HEK293 (cell line): ENCODE measurements around the gene CDK12.

Source experiments
- KLF10 ChIP-seq: fragments of 450-650 bp; IDR thresholded peaks from 2 replicates; pipeline ENCODE4 v1.5.1; 2018; ENCODE audit warnings: missing biosample characterization, mild to moderate bottlenecking, missing genetic modification characterization
- KLF9 ChIP-seq: fragments of 450-650 bp; formaldehyde crosslinking; IDR thresholded peaks from 2 replicates; pipeline ENCODE4 v1.5.1; 2016; ENCODE audit warnings: missing biosample characterization, missing genetic modification characterization, low read depth
- OSR2 ChIP-seq: fragments of 450-650 bp; formaldehyde crosslinking; IDR thresholded peaks from 2 replicates; pipeline ENCODE4 v1.5.1; 2016; ENCODE audit warnings: missing biosample characterization, missing genetic modification characterization
- PRDM4 ChIP-seq: fragments of 450-650 bp; formaldehyde crosslinking; IDR thresholded peaks from 2 replicates; pipeline ENCODE4 v1.5.1; 2017; ENCODE audit warnings: missing biosample characterization, missing genetic modification characterization
- PRDM6 ChIP-seq: fragments of 450-650 bp; formaldehyde crosslinking; IDR thresholded peaks from 2 replicates; pipeline ENCODE4 v1.5.1; 2017; ENCODE audit warnings: missing biosample characterization, missing genetic modification characterization
- SETDB1 ChIP-seq: IDR thresholded peaks from one replicate; pipeline ENCODE4 v1.6.1; 2017; ENCODE audit warnings: mild to moderate bottlenecking, low read length, moderate library complexity, mixed read lengths; ENCODE audit not compliant: insufficient read length
- YY2 ChIP-seq: fragments of 450-650 bp; formaldehyde crosslinking; IDR thresholded peaks from 2 replicates; pipeline ENCODE4 v1.5.1; 2016; ENCODE audit warnings: missing biosample characterization, missing genetic modification characterization
- ZBTB17 ChIP-seq: fragments of 450-650 bp; formaldehyde crosslinking; IDR thresholded peaks from 2 replicates; pipeline ENCODE4 v1.5.1; 2016; ENCODE audit warnings: missing biosample characterization, missing genetic modification characterization
- ZBTB20 ChIP-seq: fragments of 450-650 bp; formaldehyde crosslinking; IDR thresholded peaks from 2 replicates; pipeline ENCODE4 v1.5.1; 2016; ENCODE audit warnings: missing biosample characterization, missing genetic modification characterization
- ZBTB21 ChIP-seq: fragments of 450-650 bp; formaldehyde crosslinking; IDR thresholded peaks from 2 replicates; pipeline ENCODE4 v1.5.1; 2017; ENCODE audit warnings: missing biosample characterization, missing genetic modification characterization
- ZBTB48 ChIP-seq: fragments of 450-650 bp; formaldehyde crosslinking; IDR thresholded peaks from 2 replicates; pipeline ENCODE4 v1.5.1; 2016; ENCODE audit warnings: missing biosample characterization, missing genetic modification characterization
- ZNF169 ChIP-seq: fragments of 450-650 bp; formaldehyde crosslinking; IDR thresholded peaks from 2 replicates; pipeline ENCODE4 v1.5.1; 2016; ENCODE audit warnings: missing biosample characterization, missing genetic modification characterization
- ZNF335 ChIP-seq: fragments of 450-650 bp; formaldehyde crosslinking; conservative IDR thresholded peaks from 2 replicates; pipeline ENCODE4 v1.5.1; 2016; ENCODE audit warnings: missing biosample characterization, missing genetic modification characterization
- ZNF341 ChIP-seq: fragments of 450-650 bp; formaldehyde crosslinking; IDR thresholded peaks from 2 replicates; pipeline ENCODE4; 2016; ENCODE audit warnings: low read depth, missing biosample characterization, missing genetic modification characterization
- ZNF354C ChIP-seq: fragments of 450-650 bp; formaldehyde crosslinking; IDR thresholded peaks from 2 replicates; pipeline ENCODE4 v1.5.1; 2016; ENCODE audit warnings: missing biosample characterization, missing genetic modification characterization, low read depth, borderline replicate concordance
- ZNF362 ChIP-seq: fragments of 450-650 bp; formaldehyde crosslinking; IDR thresholded peaks from 2 replicates; pipeline ENCODE4 v1.5.1; 2016; ENCODE audit warnings: missing biosample characterization, missing genetic modification characterization
- ZNF366 ChIP-seq: fragments of 450-650 bp; formaldehyde crosslinking; conservative IDR thresholded peaks from 2 replicates; pipeline ENCODE4 v1.5.1; 2016; ENCODE audit warnings: missing biosample characterization, missing genetic modification characterization
- ZNF449 ChIP-seq: fragments of 450-650 bp; formaldehyde crosslinking; IDR thresholded peaks from 2 replicates; pipeline ENCODE4 v1.5.1; 2017; ENCODE audit warnings: missing biosample characterization, mild to moderate bottlenecking, missing genetic modification characterization, moderate library complexity
- ZNF544 ChIP-seq: fragments of 450-650 bp; formaldehyde crosslinking; IDR thresholded peaks from 2 replicates; pipeline ENCODE4 v1.5.0; 2017; ENCODE audit warnings: missing biosample characterization, missing genetic modification characterization
- ZNF585B ChIP-seq: fragments of 450-650 bp; formaldehyde crosslinking; IDR thresholded peaks from 2 replicates; pipeline ENCODE4 v1.5.1; 2016; ENCODE audit warnings: missing biosample characterization, missing genetic modification characterization
- ZNF600 ChIP-seq: fragments of 450-650 bp; formaldehyde crosslinking; IDR thresholded peaks from 2 replicates; pipeline ENCODE4 v1.5.1; 2016; ENCODE audit warnings: missing biosample characterization, missing genetic modification characterization
- ZNF610 ChIP-seq: fragments of 450-650 bp; formaldehyde crosslinking; IDR thresholded peaks from 2 replicates; pipeline ENCODE4 v1.5.1; 2016; ENCODE audit warnings: missing biosample characterization, missing genetic modification characterization, borderline replicate concordance
- ZNF785 ChIP-seq: fragments of 450-650 bp; formaldehyde crosslinking; IDR thresholded peaks from 2 replicates; pipeline ENCODE4 v1.5.1; 2016; ENCODE audit warnings: missing biosample characterization, missing genetic modification characterization
- ZNF837 ChIP-seq: fragments of 450-650 bp; formaldehyde crosslinking; IDR thresholded peaks from 2 replicates; pipeline ENCODE4 v1.5.1; 2016; ENCODE audit warnings: missing biosample characterization, missing genetic modification characterization
- ZNF843 ChIP-seq: fragments of 450-650 bp; formaldehyde crosslinking; IDR thresholded peaks from 2 replicates; pipeline ENCODE4 v1.5.1; 2016; ENCODE audit warnings: missing biosample characterization, missing genetic modification characterization
- TF ChIP-seq, protein P1 (sequence below): fragments of 450-650 bp; formaldehyde crosslinking; optimal IDR thresholded peaks from 2 replicates; pipeline ENCODE3; 2016; ENCODE audit warnings: missing biosample characterization, mild to moderate bottlenecking, missing genetic modification characterization
- TF ChIP-seq, protein P2 (sequence below): fragments of 450-650 bp; formaldehyde crosslinking; IDR thresholded peaks from 2 replicates; pipeline ENCODE4 v1.5.1; 2016; ENCODE audit warnings: missing biosample characterization, missing genetic modification characterization
- TF ChIP-seq, protein P3 (sequence below): fragments of 450-650 bp; IDR thresholded peaks from 2 replicates; pipeline ENCODE4 v1.5.1; 2018; ENCODE audit warnings: missing biosample characterization, mild to moderate bottlenecking, missing genetic modification characterization

Gene CDK12

DNA sequence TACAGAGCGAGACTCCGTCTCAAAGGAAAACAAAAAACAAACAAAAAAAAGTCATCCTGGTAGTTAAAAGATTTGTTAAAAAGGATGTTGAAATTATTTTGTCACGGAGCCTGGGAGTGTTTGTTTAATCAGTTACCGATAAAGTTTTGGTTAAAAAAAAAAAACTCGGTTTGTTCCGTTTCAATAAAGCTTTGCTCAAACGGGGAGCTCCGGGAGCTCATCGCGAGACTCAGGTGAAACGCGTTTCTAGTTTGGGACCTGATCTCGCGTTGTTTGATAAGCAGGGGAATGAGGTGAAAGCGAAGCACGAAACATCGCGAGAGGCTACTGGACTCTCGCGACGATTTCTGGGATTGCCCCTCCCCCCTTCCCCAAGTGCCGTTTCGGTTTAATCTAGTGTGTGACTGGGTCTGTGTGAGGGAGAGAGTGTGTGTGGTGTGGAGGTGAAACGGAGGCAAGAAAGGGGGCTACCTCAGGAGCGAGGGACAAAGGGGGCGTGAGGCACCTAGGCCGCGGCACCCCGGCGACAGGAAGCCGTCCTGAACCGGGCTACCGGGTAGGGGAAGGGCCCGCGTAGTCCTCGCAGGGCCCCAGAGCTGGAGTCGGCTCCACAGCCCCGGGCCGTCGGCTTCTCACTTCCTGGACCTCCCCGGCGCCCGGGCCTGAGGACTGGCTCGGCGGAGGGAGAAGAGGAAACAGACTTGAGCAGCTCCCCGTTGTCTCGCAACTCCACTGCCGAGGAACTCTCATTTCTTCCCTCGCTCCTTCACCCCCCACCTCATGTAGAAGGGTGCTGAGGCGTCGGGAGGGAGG is at the start of gene CDK12 (continued):
- TF ChIP-seq PRDM4 (tag by site-specific recombination) (peak; percentile 33; the same call in 1 of the 2 replicates), ZNF785 (tag by site-specific recombination) (no peak), ZNF354C (tag by site-specific recombination) (no peak), ZNF837 (tag by site-specific recombination) (no peak), ZNF600 (tag by site-specific recombination) (peak; percentile 85), ZBTB17 (tag by site-specific recombination) (peak; percentile 87), ZNF449 (tag by site-specific recombination) (peak; percentile 75; the same call in 1 of the 2 replicates), ZNF169 (no peak), OSR2 (tag by site-specific recombination) (peak; percentile 83), ZBTB48 (peak; percentile 87), ZNF366 (tag by site-specific recombination) (peak; percentile 89), KLF10 (peak; percentile 51), YY2 (tag by site-specific recombination) (peak; percentile 53; the same call in 1 of the 2 replicates), PRDM6 (0 out of 2 replicates have a peak, but pooled peaks have one; percentile 49), ZNF610 (peak; percentile 81; the same call in 1 of the 2 replicates), KLF9 (peak; percentile 90), ZNF585B (tag by site-specific recombination) (no peak), ZNF362 (tag by site-specific recombination) (peak; percentile 99), SETDB1 (peak; percentile 68), ZBTB20 (tag by site-specific recombination) (peak; percentile 99), ZNF335 (tag by site-specific recombination) (peak; percentile 99), ZNF544 (no peak), ZNF341 (peak; percentile 44), ZNF843 (tag by site-specific recombination) (peak; percentile 83), ZBTB21 (tag by site-specific recombination) (peak; percentile 42; the same call in 1 of the 2 replicates)
- TF ChIP-seq, protein P1, sequence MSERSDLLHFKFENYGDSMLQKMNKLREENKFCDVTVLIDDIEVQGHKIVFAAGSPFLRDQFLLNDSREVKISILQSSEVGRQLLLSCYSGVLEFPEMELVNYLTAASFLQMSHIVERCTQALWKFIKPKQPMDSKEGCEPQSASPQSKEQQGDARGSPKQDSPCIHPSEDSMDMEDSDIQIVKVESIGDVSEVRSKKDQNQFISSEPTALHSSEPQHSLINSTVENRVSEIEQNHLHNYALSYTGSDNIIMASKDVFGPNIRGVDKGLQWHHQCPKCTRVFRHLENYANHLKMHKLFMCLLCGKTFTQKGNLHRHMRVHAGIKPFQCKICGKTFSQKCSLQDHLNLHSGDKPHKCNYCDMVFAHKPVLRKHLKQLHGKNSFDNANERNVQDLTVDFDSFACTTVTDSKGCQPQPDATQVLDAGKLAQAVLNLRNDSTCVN (tag by site-specific recombination): peak; percentile 15
- TF ChIP-seq, protein P2, sequence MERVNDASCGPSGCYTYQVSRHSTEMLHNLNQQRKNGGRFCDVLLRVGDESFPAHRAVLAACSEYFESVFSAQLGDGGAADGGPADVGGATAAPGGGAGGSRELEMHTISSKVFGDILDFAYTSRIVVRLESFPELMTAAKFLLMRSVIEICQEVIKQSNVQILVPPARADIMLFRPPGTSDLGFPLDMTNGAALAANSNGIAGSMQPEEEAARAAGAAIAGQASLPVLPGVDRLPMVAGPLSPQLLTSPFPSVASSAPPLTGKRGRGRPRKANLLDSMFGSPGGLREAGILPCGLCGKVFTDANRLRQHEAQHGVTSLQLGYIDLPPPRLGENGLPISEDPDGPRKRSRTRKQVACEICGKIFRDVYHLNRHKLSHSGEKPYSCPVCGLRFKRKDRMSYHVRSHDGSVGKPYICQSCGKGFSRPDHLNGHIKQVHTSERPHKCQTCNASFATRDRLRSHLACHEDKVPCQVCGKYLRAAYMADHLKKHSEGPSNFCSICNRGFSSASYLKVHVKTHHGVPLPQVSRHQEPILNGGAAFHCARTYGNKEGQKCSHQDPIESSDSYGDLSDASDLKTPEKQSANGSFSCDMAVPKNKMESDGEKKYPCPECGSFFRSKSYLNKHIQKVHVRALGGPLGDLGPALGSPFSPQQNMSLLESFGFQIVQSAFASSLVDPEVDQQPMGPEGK (tag by site-specific recombination): peak; percentile 92
- TF ChIP-seq, protein P3, sequence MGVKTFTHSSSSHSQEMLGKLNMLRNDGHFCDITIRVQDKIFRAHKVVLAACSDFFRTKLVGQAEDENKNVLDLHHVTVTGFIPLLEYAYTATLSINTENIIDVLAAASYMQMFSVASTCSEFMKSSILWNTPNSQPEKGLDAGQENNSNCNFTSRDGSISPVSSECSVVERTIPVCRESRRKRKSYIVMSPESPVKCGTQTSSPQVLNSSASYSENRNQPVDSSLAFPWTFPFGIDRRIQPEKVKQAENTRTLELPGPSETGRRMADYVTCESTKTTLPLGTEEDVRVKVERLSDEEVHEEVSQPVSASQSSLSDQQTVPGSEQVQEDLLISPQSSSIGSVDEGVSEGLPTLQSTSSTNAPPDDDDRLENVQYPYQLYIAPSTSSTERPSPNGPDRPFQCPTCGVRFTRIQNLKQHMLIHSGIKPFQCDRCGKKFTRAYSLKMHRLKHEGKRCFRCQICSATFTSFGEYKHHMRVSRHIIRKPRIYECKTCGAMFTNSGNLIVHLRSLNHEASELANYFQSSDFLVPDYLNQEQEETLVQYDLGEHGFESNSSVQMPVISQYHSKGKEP (tag by site-specific recombination): peak; percentile 83; the same call in 1 of the 2 replicates
